ENCODE results near the gene SUSD5. TPM values are rescaled to one million over a fixed set of nuclear protein-coding genes. Genes with fewer than 3 reads are reported as not detected.

The SUSD5 gene
- total RNA-seq, 1 experiment from 2014 or later: 4.9 TPM

DNA sequence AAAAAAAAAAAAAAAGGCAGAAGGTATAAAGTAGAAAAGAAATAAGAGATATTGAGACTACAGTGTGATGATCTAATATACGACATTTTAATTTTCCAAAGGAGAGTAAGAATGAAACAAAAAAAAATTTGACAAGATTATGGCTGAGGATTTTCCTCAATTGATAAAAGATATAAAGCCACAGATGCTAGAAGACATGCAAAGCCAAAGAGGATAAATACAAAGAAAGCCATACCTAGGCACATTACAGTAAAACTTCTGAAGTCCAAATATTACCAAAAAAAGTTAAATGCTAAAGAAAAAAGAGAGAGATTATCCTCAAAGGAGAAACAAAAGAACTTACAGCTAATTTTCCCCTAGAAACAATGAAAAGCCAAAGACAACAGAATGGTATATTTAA is 20.3 kb upstream of the SUSD5 start:
- no peak overlapping the region for H3K56ac ChIP-seq (ENCODE audit: insufficient read length, low read depth, low read length)
- H3T11ph ChIP-seq (ENCODE audit: low read length): no peak overlapping the region
- Mint-ChIP-seq H3K9me3 (peaks cover 3 to 4% of the 10 kb centered on the region in 2 experiments; a peak in 3 of 5 replicates), H3K27me3 (ENCODE audit: low read depth) (peaks cover 1% of the 10 kb centered on the region; the same call in 1 of the 2 replicates), H3K4me3 (no peak overlapping the region), H3K27ac (no peak overlapping the region), H3K36me3 (ENCODE audit: insufficient read depth in 1 of 3, low read depth in 3 of 3) (0 out of 7 replicates have a peak, but pooled peaks cover 0 to 4% (median 0%) of the 10 kb centered on the region in 3 experiments), H3K4me1 (no peaks in the 10 kb centered on the region)
- no peak overlapping the region for H3K18ac ChIP-seq (ENCODE audit: insufficient read length, low read depth, low read length)
- DNase-seq: no peak
- H3K4ac ChIP-seq (ENCODE audit: low read depth, low read length): no peak overlapping the region
- no peak overlapping the region for H2AK5ac ChIP-seq (ENCODE audit: insufficient read length, low read length)
- no peak overlapping the region for H3K9ac ChIP-seq (ENCODE audit: extremely low read depth, insufficient read length, low read length)
- H3K27ac ChIP-seq (ENCODE audit: insufficient read length, low read depth, low read length): no peak overlapping the region
- H3K79me2 ChIP-seq (ENCODE audit: insufficient read depth, low read length): no peaks in the 10 kb centered on the region
- H4K5ac ChIP-seq (ENCODE audit: insufficient read length, low read depth, low read length): no peak overlapping the region
- H4K20me1 ChIP-seq (ENCODE audit: control insufficient read depth, insufficient read depth, insufficient read length): no peaks in the 10 kb centered on the region
- H3K14ac ChIP-seq (ENCODE audit: insufficient read depth, low read length): no peak overlapping the region
- H2BK12ac ChIP-seq (ENCODE audit: insufficient read length, low read depth, low read length): no peak overlapping the region
- H3K27me3 ChIP-seq (ENCODE audit: insufficient read depth, low read length): no peaks in the 10 kb centered on the region
- no peaks in the 10 kb centered on the region for H3K9me3 ChIP-seq (ENCODE audit: control insufficient read depth, low read depth, low read length)
- H3K4me1 ChIP-seq (ENCODE audit: insufficient read depth, low read length): no peaks in the 10 kb centered on the region
- H4K91ac ChIP-seq (ENCODE audit: insufficient read length, low read depth, low read length): no peak overlapping the region
- no peaks in the 10 kb centered on the region for H3K79me1 ChIP-seq (ENCODE audit: insufficient read depth, low read depth, low read length, poor library complexity, severe bottlenecking)
- H2BK120ac ChIP-seq (ENCODE audit: low read depth, low read length, poor library complexity, severe bottlenecking): no peak overlapping the region
- H3K23ac ChIP-seq (ENCODE audit: insufficient read length, low read depth, low read length): no peak overlapping the region
- H2AFZ ChIP-seq (ENCODE audit: low read length): no peak overlapping the region
- H3K4me2 ChIP-seq (ENCODE audit: insufficient read depth, insufficient read length, low read length): no peak overlapping the region
- H2BK5ac ChIP-seq (ENCODE audit: insufficient read length, low read length): no peak overlapping the region
- TF ChIP-seq, protein P1, sequence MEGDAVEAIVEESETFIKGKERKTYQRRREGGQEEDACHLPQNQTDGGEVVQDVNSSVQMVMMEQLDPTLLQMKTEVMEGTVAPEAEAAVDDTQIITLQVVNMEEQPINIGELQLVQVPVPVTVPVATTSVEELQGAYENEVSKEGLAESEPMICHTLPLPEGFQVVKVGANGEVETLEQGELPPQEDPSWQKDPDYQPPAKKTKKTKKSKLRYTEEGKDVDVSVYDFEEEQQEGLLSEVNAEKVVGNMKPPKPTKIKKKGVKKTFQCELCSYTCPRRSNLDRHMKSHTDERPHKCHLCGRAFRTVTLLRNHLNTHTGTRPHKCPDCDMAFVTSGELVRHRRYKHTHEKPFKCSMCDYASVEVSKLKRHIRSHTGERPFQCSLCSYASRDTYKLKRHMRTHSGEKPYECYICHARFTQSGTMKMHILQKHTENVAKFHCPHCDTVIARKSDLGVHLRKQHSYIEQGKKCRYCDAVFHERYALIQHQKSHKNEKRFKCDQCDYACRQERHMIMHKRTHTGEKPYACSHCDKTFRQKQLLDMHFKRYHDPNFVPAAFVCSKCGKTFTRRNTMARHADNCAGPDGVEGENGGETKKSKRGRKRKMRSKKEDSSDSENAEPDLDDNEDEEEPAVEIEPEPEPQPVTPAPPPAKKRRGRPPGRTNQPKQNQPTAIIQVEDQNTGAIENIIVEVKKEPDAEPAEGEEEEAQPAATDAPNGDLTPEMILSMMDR (conservative IDR thresholded peaks at IDR 0.05): no peak
- no peak overlapping the region for H2BK15ac ChIP-seq (ENCODE audit: low read depth, low read length)
- H2BK20ac ChIP-seq (ENCODE audit: low read depth, low read length, poor library complexity, severe bottlenecking): no peak overlapping the region
- H3K23me2 ChIP-seq (ENCODE audit: insufficient read length, low read depth, low read length, poor library complexity, severe bottlenecking): no peaks in the 10 kb centered on the region
- WGBS (ENCODE audit: extremely low coverage, insufficient read length, low lambda C conversion rate): no CpG with 5 or more reads among the region's 1 CpG
- H4K8ac ChIP-seq (replicated peaks; ENCODE audit: insufficient read length, low read depth, low read length): no peak overlapping the region
